HUES48 (cell line): ENCODE data around the gene RNASE7.

Experiments
- H3K27ac ChIP-seq: one replicate; pipeline ENCODE4 v1.7.0; 2013; ENCODE audit warnings: low read depth, low read length, inconsistent platforms
- H3K27me3 ChIP-seq: 2 replicates; pipeline ENCODE4 v1.6.1; 2013; ENCODE audit warnings: mild to moderate bottlenecking, low read length; ENCODE audit not compliant: control insufficient read depth, insufficient read depth
- H3K36me3 ChIP-seq: 2 replicates; pipeline ENCODE4 v1.6.1; 2013; ENCODE audit warnings: low read length; ENCODE audit not compliant: control insufficient read depth, insufficient read depth
- H3K4me1 ChIP-seq: 2 replicates; pipeline ENCODE4 v1.6.1; 2013; ENCODE audit warnings: mild to moderate bottlenecking, low read length; ENCODE audit not compliant: control insufficient read depth, insufficient read depth
- H3K4me3 ChIP-seq: 2 replicates; pipeline ENCODE4 v1.5.1; 2013; ENCODE audit warnings: mild to moderate bottlenecking, low read depth, low read length
- H3K9ac ChIP-seq: 2 replicates; pipeline ENCODE4 v1.6.1; 2013; ENCODE audit warnings: mild to moderate bottlenecking, low read depth, low read length, moderate library complexity
- H3K9me3 ChIP-seq: 2 replicates; pipeline ENCODE4 v1.6.1; 2013; ENCODE audit warnings: low read length; ENCODE audit not compliant: control insufficient read depth, insufficient read depth

The RNASE7 gene

DNA sequence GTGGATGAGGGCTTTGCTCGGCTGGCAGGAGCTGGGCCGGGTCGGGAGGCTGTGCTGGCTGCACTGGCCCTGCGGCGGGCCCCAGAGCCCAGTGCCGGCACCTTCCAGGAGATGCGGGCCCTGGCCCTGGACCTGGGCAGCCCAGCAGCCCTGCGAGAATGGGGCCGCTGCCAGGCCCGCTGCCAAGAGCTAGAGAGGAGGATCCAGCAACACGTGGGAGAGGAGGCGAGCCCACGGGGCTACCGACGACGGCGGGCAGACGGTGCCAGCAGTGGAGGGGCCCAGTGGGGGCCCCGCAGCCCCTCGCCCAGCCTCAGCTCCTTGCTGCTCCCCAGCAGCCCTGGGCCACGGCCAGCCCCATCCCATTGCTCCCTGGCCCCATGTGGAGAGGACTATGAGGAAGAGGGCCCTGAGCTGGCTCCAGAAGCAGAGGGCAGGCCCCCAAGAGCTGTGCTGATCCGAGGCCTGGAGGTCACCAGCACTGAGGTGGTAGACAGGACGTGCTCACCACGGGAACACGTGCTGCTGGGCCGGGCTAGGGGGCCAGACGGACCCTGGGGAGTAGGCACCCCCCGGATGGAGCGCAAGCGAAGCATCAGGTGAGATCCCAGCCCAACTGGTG, 39.5 kb downstream of the RNASE7 start:
- Histone ChIP-seq H3K27me3 (no peaks in the 10 kb centered on the region), H3K4me1 (no peaks in the 10 kb centered on the region), H3K4me3 (no peak overlapping the region), H3K9ac (no peak overlapping the region), H3K9me3 (no peaks in the 10 kb centered on the region), H3K36me3 (peaks cover 91% of the 10 kb centered on the region), H3K27ac (no peak overlapping the region)

- no peaks in the 10 kb centered on the region for H3K27me3 ChIP-seq
- no peak overlapping the region for H3K27ac ChIP-seq
- peaks cover 84% of the 10 kb centered on the region for H3K36me3 ChIP-seq
- H3K9me3 ChIP-seq = no peaks in the 10 kb centered on the region
- no peaks in the 10 kb centered on the region for H3K4me1 ChIP-seq
- no peak overlapping the region for H3K9ac ChIP-seq
- H3K4me3 ChIP-seq = no peak overlapping the region
These were observed 41.6 kb downstream of the RNASE7 start for GRCh38 chr14:21083565-21084325.

GRCh38 chr14:21084396-21084795, 42.2 kb downstream of the RNASE7 start:
- no peak overlapping the region for H3K27ac ChIP-seq
- H3K36me3 ChIP-seq = peaks cover 84% of the 10 kb centered on the region
- H3K9me3 ChIP-seq = no peaks in the 10 kb centered on the region
- H3K4me1 ChIP-seq = no peaks in the 10 kb centered on the region
- no peak overlapping the region for H3K9ac ChIP-seq
- no peak overlapping the region for H3K4me3 ChIP-seq
- H3K27me3 ChIP-seq = no peaks in the 10 kb centered on the region

DNA sequence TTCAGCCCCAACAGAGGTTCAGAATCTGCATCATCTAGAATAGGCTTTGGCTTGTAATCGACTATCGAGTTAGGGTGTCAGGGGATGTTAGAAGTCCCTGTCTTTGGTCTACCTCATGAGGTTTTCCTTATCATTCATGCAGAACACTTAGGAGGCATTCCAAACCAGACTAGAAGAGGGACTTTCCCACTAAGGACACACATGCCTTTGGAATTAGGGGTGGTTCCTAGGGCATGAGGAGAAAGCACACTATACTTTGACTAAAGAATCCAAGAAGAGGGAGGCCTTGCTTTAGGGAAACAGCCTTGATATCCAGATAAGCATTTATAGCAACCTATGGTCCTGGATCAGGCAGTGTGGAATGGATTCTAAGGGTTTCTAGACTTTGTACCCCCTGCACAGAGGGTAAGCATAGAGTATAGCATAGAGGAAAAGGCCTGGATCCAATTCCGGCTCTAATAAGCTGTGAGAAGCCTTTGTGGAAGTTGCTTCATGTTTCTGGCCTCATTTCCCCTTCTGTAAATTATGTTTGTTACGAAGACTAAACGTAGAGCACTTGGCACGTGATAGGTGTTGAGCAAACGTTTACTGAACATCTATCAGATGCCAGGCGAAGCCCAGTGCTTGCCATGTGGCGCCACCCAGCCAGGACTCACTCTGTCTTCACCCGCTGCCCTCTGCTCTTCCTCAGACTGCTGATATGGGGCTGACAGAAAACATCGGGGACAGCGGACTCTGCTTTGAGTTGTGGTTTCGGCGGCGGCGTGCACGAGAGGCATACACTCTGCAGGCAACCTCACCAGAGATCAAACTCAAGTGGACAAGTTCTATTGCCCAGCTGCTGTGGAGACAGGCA, 43.1 kb downstream of the RNASE7 start:
- Histone ChIP-seq H3K4me1 (no peaks in the 10 kb centered on the region), H3K9me3 (no peaks in the 10 kb centered on the region), H3K27ac (no peak overlapping the region), H3K4me3 (no peak overlapping the region), H3K36me3 (peaks cover 83% of the 10 kb centered on the region), H3K27me3 (no peaks in the 10 kb centered on the region), H3K9ac (no peak overlapping the region)

GRCh38 chr14:21086908-21087293, 44.7 kb downstream of the RNASE7 start:
- Histone ChIP-seq H3K4me3 (no peak overlapping the region), H3K4me1 (no peaks in the 10 kb centered on the region), H3K27ac (peak overlapping the region; percentile 71), H3K9me3 (no peaks in the 10 kb centered on the region), H3K27me3 (no peaks in the 10 kb centered on the region), H3K36me3 (peaks cover 84% of the 10 kb centered on the region), H3K9ac (no peak overlapping the region)

DNA sequence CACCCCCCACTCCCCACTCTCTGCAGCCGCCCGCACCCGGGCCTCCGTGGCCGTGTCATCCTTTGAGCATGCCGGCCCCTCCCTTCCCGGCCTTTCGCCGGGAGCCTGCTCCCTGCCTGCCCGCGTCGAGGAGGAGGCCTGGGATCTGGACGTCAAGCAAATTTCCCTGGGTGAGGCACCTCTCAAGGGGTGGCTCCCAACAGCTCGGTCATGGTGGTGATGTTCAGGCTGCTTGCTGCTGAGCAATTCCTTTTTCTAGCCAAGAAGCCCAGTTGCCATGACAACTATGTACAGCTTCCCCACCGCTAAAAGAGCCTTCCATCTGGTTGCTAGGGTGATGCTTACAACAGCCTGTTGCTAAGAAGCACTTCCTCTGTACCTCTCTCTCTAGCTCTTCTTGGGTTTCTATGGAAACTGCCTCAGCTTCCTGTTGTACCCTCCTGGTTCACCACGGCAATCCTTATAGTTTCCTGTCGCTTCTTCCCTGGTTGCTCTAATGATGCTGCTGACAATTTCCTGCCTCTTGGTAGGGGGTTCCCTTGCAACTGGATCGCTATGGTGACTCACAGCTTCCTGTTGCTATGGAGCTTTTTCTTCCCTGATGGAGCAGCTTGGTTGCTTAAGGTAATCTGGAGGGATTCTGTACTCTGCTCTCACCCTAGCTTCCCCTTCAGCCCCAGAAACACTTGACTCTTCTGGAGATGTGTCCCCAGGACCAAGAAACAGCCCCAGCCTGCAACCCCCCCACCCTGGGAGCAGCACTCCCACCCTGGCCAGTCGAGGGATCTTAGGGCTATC, 45.3 kb downstream of the RNASE7 start:
- H3K4me3 ChIP-seq = no peak overlapping the region
- H3K27ac ChIP-seq = peak overlapping the region; percentile 71
- no peak overlapping the region for H3K9ac ChIP-seq
- H3K27me3 ChIP-seq = no peaks in the 10 kb centered on the region
- H3K36me3 ChIP-seq = peaks cover 83% of the 10 kb centered on the region
- H3K9me3 ChIP-seq = no peaks in the 10 kb centered on the region
- no peaks in the 10 kb centered on the region for H3K4me1 ChIP-seq

DNA sequence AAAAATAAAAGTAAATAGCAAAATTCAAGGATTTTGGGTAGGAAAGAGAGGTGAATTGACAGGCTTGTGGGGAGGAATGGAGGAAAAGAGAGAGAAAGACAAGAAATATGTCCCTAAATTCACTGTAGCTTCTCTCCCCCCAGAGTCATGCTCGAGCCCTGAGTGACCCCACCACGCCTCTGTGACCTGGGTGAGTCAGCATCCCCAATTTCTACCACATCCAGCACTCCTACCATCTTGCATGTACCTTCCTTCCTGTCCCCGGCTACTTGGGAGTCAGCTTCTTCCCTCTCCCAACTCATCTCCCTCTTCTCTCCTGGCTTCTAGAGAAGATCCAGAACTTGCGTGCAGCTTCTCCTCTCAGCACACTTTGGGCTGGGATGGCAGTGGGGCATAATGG, 46.5 kb downstream of the RNASE7 start:
- Histone ChIP-seq H3K27me3 (no peaks in the 10 kb centered on the region), H3K4me1 (peaks cover 11% of the 10 kb centered on the region), H3K36me3 (peaks cover 86% of the 10 kb centered on the region), H3K9ac (no peak overlapping the region), H3K27ac (no peak overlapping the region), H3K4me3 (no peak overlapping the region), H3K9me3 (no peaks in the 10 kb centered on the region)

DNA sequence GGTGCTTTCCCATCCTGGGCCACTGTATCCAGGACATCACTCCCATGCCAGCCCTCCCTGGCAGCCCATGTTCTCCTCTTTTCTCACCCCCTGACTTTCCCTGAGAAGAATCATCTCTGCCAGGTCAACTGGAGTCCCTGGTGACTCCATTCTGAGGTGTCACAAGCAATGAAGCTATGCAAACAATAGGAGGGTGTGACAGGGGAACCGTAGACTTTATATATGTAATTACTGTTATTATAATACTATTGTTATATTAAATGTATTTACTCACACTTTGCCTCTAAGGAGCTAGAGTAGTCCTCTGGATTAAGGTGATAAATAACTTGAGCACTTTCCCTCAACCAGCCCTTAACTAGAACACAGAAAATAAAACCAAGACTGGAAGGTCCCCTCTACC, 47.1 kb downstream of the RNASE7 start:
- no peaks in the 10 kb centered on the region for H3K9me3 ChIP-seq
- H3K9ac ChIP-seq = no peak overlapping the region
- no peak overlapping the region for H3K27ac ChIP-seq

DNA sequence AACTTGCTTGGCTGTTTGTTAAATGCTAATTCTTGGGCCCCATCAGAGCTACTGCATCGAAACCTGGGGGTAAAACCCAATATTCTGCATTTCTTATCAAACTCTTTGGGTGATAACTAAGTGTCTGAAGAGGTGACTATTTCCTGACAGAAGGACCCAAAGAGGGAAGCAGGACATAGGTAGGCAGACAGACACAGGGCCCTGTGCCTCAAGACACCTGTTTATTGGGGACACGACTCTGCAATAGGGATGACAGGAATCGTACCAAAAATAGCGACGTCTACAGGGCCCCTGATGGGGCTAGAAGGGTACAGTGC, 47.7 kb downstream of the RNASE7 start:
- peaks cover 75% of the 10 kb centered on the region for H3K36me3 ChIP-seq
- no peak overlapping the region for H3K9ac ChIP-seq
- peak overlapping the region; percentile 33 for H3K27ac ChIP-seq
- no peak overlapping the region for H3K4me3 ChIP-seq
- H3K4me1 ChIP-seq = peaks cover 17% of the 10 kb centered on the region
- no peaks in the 10 kb centered on the region for H3K27me3 ChIP-seq
- H3K9me3 ChIP-seq = no peaks in the 10 kb centered on the region

More for the DNA sequence above, 47.1 kb downstream of the RNASE7 start:
- Histone ChIP-seq H3K4me1 (peaks cover 14% of the 10 kb centered on the region), H3K27me3 (no peaks in the 10 kb centered on the region), H3K36me3 (peaks cover 81% of the 10 kb centered on the region), H3K4me3 (no peak overlapping the region)

DNA sequence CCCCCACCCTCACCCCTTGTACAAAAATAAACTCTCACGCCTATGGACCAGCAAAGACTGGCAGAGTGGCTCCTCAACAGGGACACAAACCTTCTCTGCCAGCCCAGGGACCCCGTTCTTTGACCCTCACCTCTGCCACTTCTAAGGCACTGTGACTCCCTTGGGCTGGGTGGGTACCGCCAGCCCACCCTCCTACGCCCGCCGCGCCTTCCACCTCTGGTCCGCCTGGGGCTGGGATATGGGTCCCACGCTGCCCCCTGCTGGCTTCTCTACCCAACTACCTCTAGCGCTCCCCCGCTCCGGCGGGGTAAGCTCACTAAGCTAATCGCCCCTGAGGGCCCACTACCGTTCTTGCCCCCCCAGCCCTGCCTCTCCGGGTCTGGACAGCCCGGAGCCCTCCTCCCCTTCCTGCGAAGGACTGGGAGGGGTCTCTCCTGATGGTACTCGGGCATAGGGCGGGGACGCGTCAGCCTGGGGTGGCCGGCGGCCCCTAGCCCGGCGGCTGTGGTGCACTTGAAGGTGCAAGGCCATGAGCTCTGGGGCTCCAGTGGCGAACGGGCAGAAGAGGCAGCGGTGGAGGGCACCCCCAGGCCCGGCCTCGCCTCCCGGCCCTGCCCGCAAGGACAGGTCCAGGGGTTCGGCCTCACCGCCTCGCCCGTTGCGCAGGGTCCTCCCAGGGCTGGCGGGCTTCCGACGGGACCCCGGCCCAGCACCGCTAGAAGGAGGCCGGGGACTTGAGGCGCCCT, 48.2 kb downstream of the RNASE7 start:
- no peaks in the 10 kb centered on the region for H3K27me3 ChIP-seq
- H3K9ac ChIP-seq = no peak overlapping the region
- peaks cover 22% of the 10 kb centered on the region for H3K4me1 ChIP-seq
- H3K27ac ChIP-seq = no peak overlapping the region
- H3K9me3 ChIP-seq = no peaks in the 10 kb centered on the region
- H3K4me3 ChIP-seq = no peak overlapping the region
- peaks cover 70% of the 10 kb centered on the region for H3K36me3 ChIP-seq
